GM12864 (cell line): ENCODE data around the gene OR52E6.

Experiments
- DNase-seq: peaks from one replicate; pipeline ENCODE4 v3.0.0-alpha.2; 2011; ENCODE audit warnings: low read depth
- H3K4me3 ChIP-seq: 2 replicates; pipeline ENCODE4 v1.5.1; 2011; ENCODE audit warnings: mild to moderate bottlenecking, low read depth, low read length, control low read depth
- CTCF ChIP-seq: IDR thresholded peaks from 2 replicates; pipeline ENCODE4 v1.5.1; 2011; ENCODE audit warnings: low read depth, mild to moderate bottlenecking, moderate library complexity, low read length, control low read depth, inconsistent platforms; ENCODE audit errors: missing control alignments

The OR52E6 gene

DNA sequence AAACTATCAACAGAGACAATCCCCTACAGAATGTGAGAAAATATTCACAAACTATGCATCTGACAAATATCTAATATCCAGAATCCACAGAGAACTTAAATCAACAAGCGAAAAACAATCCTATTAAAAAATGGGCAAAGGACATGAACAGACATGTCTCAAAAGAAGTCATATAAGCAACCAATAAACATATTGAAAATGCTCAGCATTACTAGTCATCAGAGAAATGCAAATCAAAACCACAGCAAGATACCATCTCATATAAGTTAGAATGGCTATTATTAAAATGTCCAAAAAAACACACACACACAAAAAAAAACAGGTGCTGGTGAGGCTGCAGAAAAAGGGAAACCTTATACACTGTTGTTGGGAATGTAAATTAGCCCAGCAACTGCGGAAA lies 24.1 kb upstream of the OR52E6 start:
- H3K4me3 ChIP-seq = no peak overlapping the region
- no peak for TF ChIP-seq CTCF
- no peak for DNase-seq

- DNase-seq = no peak
- no peak for TF ChIP-seq CTCF
- H3K4me3 ChIP-seq = no peak within 1 kb of the TSS
These were observed 15.9 kb upstream of the OR52E6 start, which contains the start of gene OR52E8 for GRCh38 chr11:5857590-5857989. OR52E8 (minus strand) TSS chr11:5857690; CDS start chr11:5857690, 0 bp downstream.

DNA sequence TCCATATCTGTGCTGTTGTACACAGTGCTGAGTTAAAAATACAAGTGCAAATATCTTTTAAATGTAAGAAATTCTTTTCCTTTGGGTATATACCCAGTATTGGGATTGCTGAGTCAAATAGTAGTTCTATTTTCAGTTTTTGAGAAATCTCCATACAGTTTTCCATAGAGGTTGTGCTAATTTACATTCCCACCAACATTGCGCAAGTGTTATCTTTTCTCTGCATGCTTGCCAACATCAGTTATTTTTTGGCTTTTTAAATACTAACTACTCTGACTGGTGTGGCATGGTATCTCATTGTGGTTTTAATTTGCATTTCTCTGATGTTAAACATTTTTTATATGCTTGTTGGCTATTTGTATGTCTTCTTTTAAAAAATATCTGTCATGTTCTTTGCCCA lies 9.3 kb upstream of the OR52E6 start:
- no peak overlapping the region for H3K4me3 ChIP-seq
- no peak for DNase-seq
- TF ChIP-seq CTCF = no peak

DNA sequence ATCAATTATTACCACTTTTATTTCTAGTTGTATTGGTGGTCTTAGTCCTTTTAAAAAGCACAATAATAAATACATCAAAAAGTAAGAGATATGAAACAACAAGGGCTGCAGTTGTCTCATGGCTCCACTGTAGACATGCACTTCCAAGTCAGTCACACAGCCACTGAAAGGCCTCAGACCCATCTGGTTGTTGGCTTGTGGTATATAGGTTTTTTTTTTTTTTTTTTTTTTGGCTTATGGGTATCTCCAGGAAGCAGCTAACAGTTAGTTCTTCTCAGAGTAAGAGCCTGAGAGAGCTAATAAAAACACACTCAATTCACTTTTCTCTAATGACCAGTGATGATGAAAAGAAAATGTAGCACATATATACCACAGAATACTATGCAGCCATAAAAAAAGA lies 6.0 kb upstream of the OR52E6 start:
- no peak for DNase-seq
- TF ChIP-seq CTCF = no peak
- no peak overlapping the region for H3K4me3 ChIP-seq

GRCh38 chr11:5846701-5847100 lies 5.0 kb upstream of the OR52E6 start:
- H3K4me3 ChIP-seq = no peak overlapping the region
- DNase-seq = no peak
- no peak for TF ChIP-seq CTCF

DNA sequence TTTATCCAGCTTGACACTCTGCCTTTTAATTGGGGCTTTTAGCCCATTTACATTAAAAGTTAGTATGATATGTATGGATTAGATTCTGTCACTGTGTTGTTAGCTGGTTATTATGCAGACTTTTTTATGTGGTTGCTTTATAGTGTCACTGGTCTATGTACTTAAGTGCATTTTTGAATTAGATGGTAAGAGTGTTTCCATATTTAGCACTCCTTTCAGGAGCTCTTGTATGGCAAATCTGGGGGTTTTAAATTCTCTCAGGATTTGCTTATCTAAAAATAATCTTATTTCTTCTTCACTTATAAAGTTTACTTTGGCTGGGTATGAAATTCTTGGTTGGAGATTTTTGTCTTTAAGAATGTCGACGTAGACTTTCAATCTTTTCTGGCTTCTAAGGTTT lies 4.0 kb downstream of the OR52E6 start:
- TF ChIP-seq CTCF = no peak

DNA sequence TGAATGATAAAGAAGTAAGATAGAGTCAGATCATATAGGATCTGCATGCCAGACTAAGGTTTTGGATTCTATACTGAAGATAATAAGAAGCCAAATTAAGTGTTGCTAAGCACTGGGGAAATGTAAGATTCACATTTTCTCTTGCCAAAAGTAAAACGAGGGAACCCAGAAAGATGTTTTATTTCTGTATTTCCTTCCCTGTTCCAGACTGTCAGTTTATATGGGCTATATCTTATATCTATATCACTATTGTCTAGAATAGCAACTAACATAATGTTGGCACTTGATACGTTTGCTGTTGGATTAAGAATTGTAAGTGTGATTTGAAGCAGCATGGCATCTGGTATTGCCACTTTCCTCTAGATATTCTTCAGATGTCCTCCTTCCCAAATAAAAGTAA lies 8.3 kb downstream of the OR52E6 start:
- no peak for DNase-seq
- TF ChIP-seq CTCF = no peak
- H3K4me3 ChIP-seq = no peak overlapping the region

More for the DNA sequence above, 4.0 kb downstream of the OR52E6 start:
- no peak for DNase-seq
- H3K4me3 ChIP-seq = no peak overlapping the region
